ENCODE results near the gene CAPN10.

- TF ChIP-seq CTCF (IDR thresholded peaks at IDR 0.05) (no peak), POLR2A (IDR thresholded peaks at IDR 0.05) (no peak)
Observed at GRCh38 chr2:240588669-240589068, 2.1 kb downstream of the CAPN10 start.
